A673 (cell line): ENCODE measurements around the gene HPCA.

Source experiments
- CTCF ChIP-seq: fragments of 300-800, 200-600 bp; sonication (generic); conservative IDR thresholded peaks from 2 replicates; pipeline ENCODE4 v1.5.1; 2017; ENCODE audit warnings: low read depth, mild to moderate bottlenecking, antibody characterized with exemption, low read length, moderate library complexity, mixed read lengths
- EZH2 ChIP-seq: fragments of 200-600 bp; sonication (generic); IDR thresholded peaks from 2 replicates; pipeline ENCODE4 v1.6.1; 2017; ENCODE audit warnings: borderline replicate concordance, low read depth, mild to moderate bottlenecking, mixed read lengths, antibody characterized with exemption, low read length; ENCODE audit not compliant: poor library complexity, severe bottlenecking

- TF ChIP-seq CTCF (no peak), EZH2 (no peak)
These were observed 5.0 kb upstream of the HPCA start for GRCh38 chr1:32881291-32881690.
